Measurements from ENCODE around the gene PGBD1. TPM values are rescaled to one million over a fixed set of nuclear protein-coding genes. Genes with fewer than 3 reads are reported as not detected.
A peak's percentile ranks its signal among the peaks of the same experiment; 100 is the strongest.

Gene PGBD1
- total and polyA plus RNA-seq, 2 experiments from 2014 or later: 7.5 to 10.5 TPM

GRCh38 chr6:28264834-28265401 is 16.5 kb upstream of the PGBD1 start (continued):
- TF ChIP-seq ETS1 (IDR thresholded peaks at IDR 0.05) (no peak), ZNF331 (CRISPR knock-in tag; IDR thresholded peaks at IDR 0.05; ENCODE audit: low read depth) (no peak), EZH2 (IDR thresholded peaks at IDR 0.05; ENCODE audit: low read depth, unreplicated experiment) (no peak), POLR2AphosphoS5 (IDR thresholded peaks at IDR 0.05; ENCODE audit: low read depth) (no peak)

- ATAC-seq (no peak), DNase-seq (ENCODE audit: low spot score) (no peak)
- H3F3A ChIP-seq (replicated peaks; ENCODE audit: low read depth): peaks cover 3% of the 10 kb centered on the region; the same call in 1 of the 2 replicates
- no peaks in the 10 kb centered on the region for H3K9me2 ChIP-seq (ENCODE audit: insufficient read depth)
- no peaks in the 10 kb centered on the region for H3K36me3 ChIP-seq (ENCODE audit: insufficient read depth)
- peaks cover 26% of the 10 kb centered on the region for H3K27me3 ChIP-seq (ENCODE audit: insufficient read depth)
- Mint-ChIP-seq H3K27me3 (ENCODE audit: insufficient read depth, low read depth, poor library complexity) (peaks cover under 1% of the 10 kb centered on the region), H3K4me3 (no peak overlapping the region), H3K36me3 (ENCODE audit: low read depth) (no peaks in the 10 kb centered on the region), H3K27ac (no peak overlapping the region), H3K4me1 (no peaks in the 10 kb centered on the region; the same call in 2 of the 3 replicates), H3K9me3 (no peaks in the 10 kb centered on the region)
- H3K4me3 ChIP-seq: peak overlapping the region; percentile 91
- peak overlapping the region; percentile 92 for H3K27ac ChIP-seq (ENCODE audit: low read depth)
- peak overlapping the region; percentile 48 for H2AFZ ChIP-seq
- H3K4me2 ChIP-seq: peak overlapping the region; percentile 95
- peaks cover 21% of the 10 kb centered on the region for H3K79me2 ChIP-seq (replicated peaks; ENCODE audit: insufficient read depth)
- no peaks in the 10 kb centered on the region for H3K4me1 ChIP-seq (ENCODE audit: insufficient read depth)
- H4K20me1 ChIP-seq (replicated peaks; ENCODE audit: insufficient read depth): no peaks in the 10 kb centered on the region; the same call in 1 of the 2 replicates
- TF ChIP-seq POLR2AphosphoS5 (IDR thresholded peaks at IDR 0.05; ENCODE audit: low read depth): no peak
- no peak for TF ChIP-seq ZNF331 (CRISPR knock-in tag; IDR thresholded peaks at IDR 0.05; ENCODE audit: low read depth)
- TF ChIP-seq, protein P1, sequence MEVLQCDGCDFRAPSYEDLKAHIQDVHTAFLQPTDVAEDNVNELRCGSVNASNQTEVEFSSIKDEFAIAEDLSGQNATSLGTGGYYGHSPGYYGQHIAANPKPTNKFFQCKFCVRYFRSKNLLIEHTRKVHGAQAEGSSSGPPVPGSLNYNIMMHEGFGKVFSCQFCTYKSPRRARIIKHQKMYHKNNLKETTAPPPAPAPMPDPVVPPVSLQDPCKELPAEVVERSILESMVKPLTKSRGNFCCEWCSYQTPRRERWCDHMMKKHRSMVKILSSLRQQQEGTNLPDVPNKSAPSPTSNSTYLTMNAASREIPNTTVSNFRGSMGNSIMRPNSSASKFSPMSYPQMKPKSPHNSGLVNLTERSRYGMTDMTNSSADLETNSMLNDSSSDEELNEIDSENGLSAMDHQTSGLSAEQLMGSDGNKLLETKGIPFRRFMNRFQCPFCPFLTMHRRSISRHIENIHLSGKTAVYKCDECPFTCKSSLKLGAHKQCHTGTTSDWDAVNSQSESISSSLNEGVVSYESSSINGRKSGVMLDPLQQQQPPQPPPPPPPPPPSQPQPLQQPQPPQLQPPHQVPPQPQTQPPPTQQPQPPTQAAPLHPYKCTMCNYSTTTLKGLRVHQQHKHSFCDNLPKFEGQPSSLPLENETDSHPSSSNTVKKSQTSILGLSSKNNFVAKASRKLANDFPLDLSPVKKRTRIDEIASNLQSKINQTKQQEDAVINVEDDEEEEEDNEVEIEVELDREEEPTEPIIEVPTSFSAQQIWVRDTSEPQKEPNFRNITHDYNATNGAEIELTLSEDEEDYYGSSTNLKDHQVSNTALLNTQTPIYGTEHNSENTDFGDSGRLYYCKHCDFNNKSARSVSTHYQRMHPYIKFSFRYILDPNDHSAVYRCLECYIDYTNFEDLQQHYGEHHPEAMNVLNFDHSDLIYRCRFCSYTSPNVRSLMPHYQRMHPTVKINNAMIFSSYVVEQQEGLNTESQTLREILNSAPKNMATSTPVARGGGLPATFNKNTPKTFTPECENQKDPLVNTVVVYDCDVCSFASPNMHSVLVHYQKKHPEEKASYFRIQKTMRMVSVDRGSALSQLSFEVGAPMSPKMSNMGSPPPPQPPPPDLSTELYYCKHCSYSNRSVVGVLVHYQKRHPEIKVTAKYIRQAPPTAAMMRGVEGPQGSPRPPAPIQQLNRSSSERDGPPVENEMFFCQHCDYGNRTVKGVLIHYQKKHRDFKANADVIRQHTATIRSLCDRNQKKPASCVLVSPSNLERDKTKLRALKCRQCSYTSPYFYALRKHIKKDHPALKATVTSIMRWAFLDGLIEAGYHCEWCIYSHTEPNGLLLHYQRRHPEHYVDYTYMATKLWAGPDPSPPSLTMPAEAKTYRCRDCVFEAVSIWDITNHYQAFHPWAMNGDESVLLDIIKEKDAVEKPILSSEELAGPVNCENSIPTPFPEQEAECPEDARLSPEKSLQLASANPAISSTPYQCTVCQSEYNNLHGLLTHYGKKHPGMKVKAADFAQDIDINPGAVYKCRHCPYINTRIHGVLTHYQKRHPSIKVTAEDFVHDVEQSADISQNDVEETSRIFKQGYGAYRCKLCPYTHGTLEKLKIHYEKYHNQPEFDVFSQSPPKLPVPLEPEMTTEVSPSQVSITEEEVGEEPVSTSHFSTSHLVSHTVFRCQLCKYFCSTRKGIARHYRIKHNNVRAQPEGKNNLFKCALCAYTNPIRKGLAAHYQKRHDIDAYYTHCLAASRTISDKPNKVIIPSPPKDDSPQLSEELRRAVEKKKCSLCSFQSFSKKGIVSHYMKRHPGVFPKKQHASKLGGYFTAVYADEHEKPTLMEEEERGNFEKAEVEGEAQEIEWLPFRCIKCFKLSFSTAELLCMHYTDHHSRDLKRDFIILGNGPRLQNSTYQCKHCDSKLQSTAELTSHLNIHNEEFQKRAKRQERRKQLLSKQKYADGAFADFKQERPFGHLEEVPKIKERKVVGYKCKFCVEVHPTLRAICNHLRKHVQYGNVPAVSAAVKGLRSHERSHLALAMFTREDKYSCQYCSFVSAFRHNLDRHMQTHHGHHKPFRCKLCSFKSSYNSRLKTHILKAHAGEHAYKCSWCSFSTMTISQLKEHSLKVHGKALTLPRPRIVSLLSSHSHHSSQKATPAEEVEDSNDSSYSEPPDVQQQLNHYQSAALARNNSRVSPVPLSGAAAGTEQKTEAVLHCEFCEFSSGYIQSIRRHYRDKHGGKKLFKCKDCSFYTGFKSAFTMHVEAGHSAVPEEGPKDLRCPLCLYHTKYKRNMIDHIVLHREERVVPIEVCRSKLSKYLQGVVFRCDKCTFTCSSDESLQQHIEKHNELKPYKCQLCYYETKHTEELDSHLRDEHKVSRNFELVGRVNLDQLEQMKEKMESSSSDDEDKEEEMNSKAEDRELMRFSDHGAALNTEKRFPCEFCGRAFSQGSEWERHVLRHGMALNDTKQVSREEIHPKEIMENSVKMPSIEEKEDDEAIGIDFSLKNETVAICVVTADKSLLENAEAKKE (CRISPR knock-in tag; IDR thresholded peaks at IDR 0.05): no peak
- no peak for TF ChIP-seq EZH2 (IDR thresholded peaks at IDR 0.05; ENCODE audit: low read depth, unreplicated experiment)
- no peak for TF ChIP-seq REST (IDR thresholded peaks at IDR 0.05; ENCODE audit: unreplicated experiment)
- TF ChIP-seq STAT1 (IDR thresholded peaks at IDR 0.05; ENCODE audit: unreplicated experiment): no peak
- no peak for TF ChIP-seq CREB1 (CRISPR knock-in tag; IDR thresholded peaks at IDR 0.05; ENCODE audit: low read depth)
- no peak for TF ChIP-seq CTCF (conservative IDR thresholded peaks at IDR 0.05; ENCODE audit: low read depth in 2 of 2)
- TF ChIP-seq ETS1 (IDR thresholded peaks at IDR 0.05): no peak
- TF ChIP-seq JUNB (IDR thresholded peaks at IDR 0.05; ENCODE audit: unreplicated experiment): no peak
Measured at GRCh38 chr6:28266563-28266961, 14.8 kb upstream of the PGBD1 start.

Data from GM23338 (cell line).